ENCODE results near the gene PDCD2.

The PDCD2 gene

GRCh38 chr6:170545405-170545804 lies 39.0 kb downstream of the PDCD2 start:
- no peak for TF ChIP-seq EGR1 (IDR thresholded peaks at IDR 0.05)
- no peak for TF ChIP-seq USF1 (IDR thresholded peaks at IDR 0.05)
- no peak for TF ChIP-seq FOXM1 (IDR thresholded peaks at IDR 0.05; ENCODE audit: borderline replicate concordance, low read depth)
- no peak for TF ChIP-seq MAX (IDR thresholded peaks at IDR 0.05)
- no peak for TF ChIP-seq REST (IDR thresholded peaks at IDR 0.05; ENCODE audit: low read depth)
- TF ChIP-seq TAF1 (IDR thresholded peaks at IDR 0.05; ENCODE audit: low read depth): no peak
- no peak for TF ChIP-seq CEBPB (IDR thresholded peaks at IDR 0.05)

GRCh38 chr6:170542031-170542719 lies 42.3 kb downstream of the PDCD2 start:
- TF ChIP-seq FOXM1 (IDR thresholded peaks at IDR 0.05; ENCODE audit: borderline replicate concordance, low read depth) (no peak), MAX (IDR thresholded peaks at IDR 0.05) (no peak), REST (IDR thresholded peaks at IDR 0.05; ENCODE audit: low read depth) (no peak), NFIC (IDR thresholded peaks at IDR 0.05) (no peak), CREB1 (IDR thresholded peaks at IDR 0.05; ENCODE audit: low read depth) (no peak), TCF12 (IDR thresholded peaks at IDR 0.05; ENCODE audit: low read depth) (no peak), EGR1 (IDR thresholded peaks at IDR 0.05) (no peak), EP300 (IDR thresholded peaks at IDR 0.05; ENCODE audit: borderline replicate concordance) (no peak), RAD21 (IDR thresholded peaks at IDR 0.05; ENCODE audit: low read depth) (no peak), TAF1 (IDR thresholded peaks at IDR 0.05; ENCODE audit: low read depth) (no peak), TEAD4 (IDR thresholded peaks at IDR 0.05) (no peak), ZBTB7A (IDR thresholded peaks at IDR 0.05; ENCODE audit: low read depth) (no peak), USF1 (IDR thresholded peaks at IDR 0.05) (no peak), YY1 (IDR thresholded peaks at IDR 0.05; ENCODE audit: low read depth) (no peak)

- TF ChIP-seq RAD21 (IDR thresholded peaks at IDR 0.05; ENCODE audit: low read depth): no peak
- TF ChIP-seq TAF1 (IDR thresholded peaks at IDR 0.05; ENCODE audit: low read depth): no peak
- TF ChIP-seq CREB1 (IDR thresholded peaks at IDR 0.05; ENCODE audit: low read depth): no peak
- no peak for TF ChIP-seq TCF12 (IDR thresholded peaks at IDR 0.05; ENCODE audit: low read depth)
- no peak for TF ChIP-seq YY1 (IDR thresholded peaks at IDR 0.05; ENCODE audit: low read depth)
- no peak for TF ChIP-seq EGR1 (IDR thresholded peaks at IDR 0.05)
- no peak for TF ChIP-seq EP300 (IDR thresholded peaks at IDR 0.05; ENCODE audit: borderline replicate concordance)
- no peak for TF ChIP-seq CEBPB (IDR thresholded peaks at IDR 0.05)
- no peak for TF ChIP-seq NFIC (IDR thresholded peaks at IDR 0.05)
- no peak for TF ChIP-seq MAX (IDR thresholded peaks at IDR 0.05)
These were observed 47.1 kb downstream of the PDCD2 start for GRCh38 chr6:170537329-170537728.

GRCh38 chr6:170536671-170537070 lies 47.8 kb downstream of the PDCD2 start:
- TF ChIP-seq NFIC (IDR thresholded peaks at IDR 0.05): no peak
- TF ChIP-seq USF1 (IDR thresholded peaks at IDR 0.05): no peak
- no peak for TF ChIP-seq CREB1 (IDR thresholded peaks at IDR 0.05; ENCODE audit: low read depth)
- no peak for TF ChIP-seq ZBTB7A (IDR thresholded peaks at IDR 0.05; ENCODE audit: low read depth)
- no peak for TF ChIP-seq MAX (IDR thresholded peaks at IDR 0.05)
- no peak for TF ChIP-seq TCF12 (IDR thresholded peaks at IDR 0.05; ENCODE audit: low read depth)
- TF ChIP-seq REST (IDR thresholded peaks at IDR 0.05; ENCODE audit: low read depth): no peak
- no peak for TF ChIP-seq CEBPB (IDR thresholded peaks at IDR 0.05)
